Astrocyte of the spinal cord (primary cell): Measurements from ENCODE around the gene CASD1.

Experiments
- DNase-seq: peaks from one replicate; pipeline ENCODE4 v3.0.0; 2011; ENCODE audit warnings: low read depth, low spot score
- H3K4me3 ChIP-seq: 2 replicates; pipeline ENCODE4 v1.5.1; 2011; ENCODE audit warnings: low read depth, mild to moderate bottlenecking, low read length, moderate library complexity
- CTCF ChIP-seq: IDR thresholded peaks from 2 replicates; pipeline ENCODE4 v1.5.1; 2012; ENCODE audit warnings: low read depth, mild to moderate bottlenecking, low read length, inconsistent platforms
- in situ Hi-C: cut with HindIII; loops from 2 replicates; pipeline ENCODE4 v1.10.0; 2017; ENCODE audit warnings: low sequenced_read_pairs

CASD1 gene

GRCh38 chr7:94575646-94576045 is 66.0 kb downstream of the CASD1 start:
- DNase-seq: no peak
- no peak overlapping the region for H3K4me3 ChIP-seq
- in situ Hi-C loops: no loop called here
- no peak for TF ChIP-seq CTCF

GRCh38 chr7:94576316-94576715 is 66.7 kb downstream of the CASD1 start:
- TF ChIP-seq CTCF: no peak
- H3K4me3 ChIP-seq: no peak overlapping the region
- DNase-seq: no peak
- in situ Hi-C loops: no loop called here

GRCh38 chr7:94577357-94577756 is 67.7 kb downstream of the CASD1 start:
- no peak for TF ChIP-seq CTCF
- DNase-seq: no peak
- in situ Hi-C loops: no loop called here
- H3K4me3 ChIP-seq: no peak overlapping the region

GRCh38 chr7:94578614-94579013 is 69.0 kb downstream of the CASD1 start:
- no peak for TF ChIP-seq CTCF
- no peak overlapping the region for H3K4me3 ChIP-seq
- DNase-seq: no peak
- in situ Hi-C loops: no loop called here

- no peak for TF ChIP-seq CTCF
- in situ Hi-C loops: no loop called here
- DNase-seq: no peak
- H3K4me3 ChIP-seq: no peak overlapping the region
Measured at GRCh38 chr7:94579470-94579869, 69.9 kb downstream of the CASD1 start.

GRCh38 chr7:94580601-94581000 is 71.0 kb downstream of the CASD1 start:
- H3K4me3 ChIP-seq: no peak overlapping the region
- DNase-seq: peak; percentile 8
- TF ChIP-seq CTCF: no peak
- in situ Hi-C loops: no loop called here

GRCh38 chr7:94584113-94584512 is 74.5 kb downstream of the CASD1 start:
- TF ChIP-seq CTCF: no peak
- H3K4me3 ChIP-seq: no peak overlapping the region
- peak; percentile 24 for DNase-seq
- in situ Hi-C loops: no loop called here
